H1 (cell line): ENCODE results near the gene RALY. TPM values are rescaled to one million over a fixed set of nuclear protein-coding genes. Genes with fewer than 3 reads are reported as not detected.

Experiments used
- CTCF ChIA-PET: fragments of 300-600 bp; sonication (Branson Sonifier 250); formaldehyde crosslinking; loops from one replicate; lab custom pipeline; 2021; ENCODE audit not compliant: partially characterized antibody; lab: Charles Lee
- POLR2A ChIA-PET: fragments of 300-600 bp; sonication (Branson Sonifier 250); formaldehyde crosslinking; loops from one replicate; lab custom pipeline; 2021; ENCODE audit warnings: inconsistent platforms; ENCODE audit not compliant: partially characterized antibody; lab: Charles Lee
- DNase-seq, 2 experiments: peaks; one replicate each; pipeline versions ENCODE4 v3.0.0 to v3.0.0-alpha.2; 2010 to 2022; ENCODE audit warnings: low spot score in 2 of 2, low read depth in 1 of 2, mixed read lengths in 1 of 2
- FAIRE-seq: peaks from 2 replicates; lab custom pipeline; 2011; peaks lifted over from hg19 to GRCh38; lab: Jason Lieb, UNC
- H2AFZ ChIP-seq: 2 replicates; pipeline ENCODE4 v1.8.1; 2012; ENCODE audit warnings: low read length, inconsistent platforms
- H2AK5ac ChIP-seq: 2 replicates; pipeline ENCODE4 v1.6.1; 2013; ENCODE audit warnings: low read depth, low read length
- H2BK120ac ChIP-seq: replicated peaks from 2 replicates; pipeline ENCODE3; 2013; ENCODE audit warnings: low read depth, low read length, inconsistent platforms
- H2BK12ac ChIP-seq: 2 replicates; pipeline ENCODE4 v1.6.1; 2013; ENCODE audit warnings: low read depth, low read length
- H2BK15ac ChIP-seq: 2 replicates; pipeline ENCODE4 v1.6.1; 2013; ENCODE audit warnings: low read length
- H2BK20ac ChIP-seq: 2 replicates; pipeline ENCODE4 v1.6.1; 2013; ENCODE audit warnings: low read length
- H2BK5ac ChIP-seq: 2 replicates; pipeline ENCODE4 v1.6.1; 2013; ENCODE audit warnings: low read depth, low read length
- H3K14ac ChIP-seq: 2 replicates; pipeline ENCODE4 v1.6.1; 2013; ENCODE audit warnings: inconsistent platforms; ENCODE audit not compliant: insufficient read length
- H3K18ac ChIP-seq: 2 replicates; pipeline ENCODE4 v1.6.1; 2013; ENCODE audit warnings: low read length; ENCODE audit errors: extremely low read depth
- H3K23ac ChIP-seq: 2 replicates; pipeline ENCODE4 v1.6.1; 2013; ENCODE audit warnings: inconsistent platforms; ENCODE audit not compliant: insufficient read length
- H3K23me2 ChIP-seq: 2 replicates; pipeline ENCODE4 v1.6.1; 2013; ENCODE audit warnings: low read depth, low read length
- H3K27ac ChIP-seq: 2 replicates; pipeline ENCODE4 v1.6.1; 2011; ENCODE audit warnings: low read depth, low read length, inconsistent platforms
- H3K27me3 ChIP-seq, 4 experiments: replicated peaks in 1 of 4; 1 replicate in 1 of 4; 2 replicates in 3 of 4; pipeline versions ENCODE4 v1.6.1 to v1.8.1; 2011 to 2013; ENCODE audit warnings: low read length in 3 of 4, mild to moderate bottlenecking in 3 of 4, inconsistent platforms in 2 of 4, mixed read lengths in 2 of 4, moderate library complexity in 1 of 4; ENCODE audit not compliant: control insufficient read depth in 3 of 4, insufficient read depth in 3 of 4; ENCODE audit errors: extremely low read depth in 1 of 4
- H3K36me3 ChIP-seq, 4 experiments: 2 replicates each; pipeline versions ENCODE4 v1.6.1 to v1.8.1; 2011 to 2013; ENCODE audit warnings: mild to moderate bottlenecking in 4 of 4, low read length in 3 of 4, moderate library complexity in 2 of 4, control low read depth in 1 of 4, inconsistent platforms in 1 of 4; ENCODE audit not compliant: insufficient read depth in 4 of 4, control insufficient read depth in 2 of 4
- H3K4ac ChIP-seq: replicated peaks from 2 replicates; pipeline ENCODE3; 2013; ENCODE audit warnings: low read length, low read depth, mixed read lengths, inconsistent platforms; ENCODE audit not compliant: insufficient read length
- H3K4me1 ChIP-seq, 4 experiments: replicated peaks in 1 of 4; 1 replicate in 1 of 4; 2 replicates in 3 of 4; pipeline versions ENCODE4 v1.6.1 to v1.8.1; 2011 to 2013; ENCODE audit warnings: low read length in 3 of 4, inconsistent platforms in 2 of 4, mixed read lengths in 1 of 4; ENCODE audit not compliant: insufficient read depth in 4 of 4, control insufficient read depth in 3 of 4
- H3K4me2 ChIP-seq, 2 experiments: 2 replicates each; pipeline versions ENCODE4 v1.6.1 to v1.8.1; 2011 to 2013; ENCODE audit warnings: low read depth in 2 of 2, low read length in 2 of 2, control low read depth in 1 of 2, inconsistent platforms in 1 of 2, mild to moderate bottlenecking in 1 of 2; ENCODE audit not compliant: insufficient read depth in 1 of 2
- H3K4me3 ChIP-seq, 4 experiments: fragments of 200-600, 300-600 bp in 1 of 4; sonication (generic), shearing (Covaris generic), sonication (Bioruptor Twin) in 1 of 4; 2 replicates each; pipeline versions ENCODE4 v1.5.1 to v1.8.1; 2011 to 2016; ENCODE audit warnings: low read length in 4 of 4, low read depth in 3 of 4, control low read depth in 2 of 4, inconsistent platforms in 2 of 4, mild to moderate bottlenecking in 2 of 4, mixed read lengths in 1 of 4, moderate library complexity in 1 of 4; ENCODE audit not compliant: insufficient read depth in 2 of 4; ENCODE audit errors: extremely low read depth in 1 of 4
- H3K56ac ChIP-seq: replicated peaks from 2 replicates; pipeline ENCODE3; 2013; ENCODE audit warnings: low read depth, mild to moderate bottlenecking, mixed read lengths, low read length, inconsistent platforms; ENCODE audit not compliant: insufficient read length
- H3K79me1 ChIP-seq: 2 replicates; pipeline ENCODE4 v1.6.1; 2013; ENCODE audit warnings: low read depth, low read length, control low read depth
- H3K79me2 ChIP-seq, 2 experiments: 2 replicates each; pipeline versions ENCODE4 v1.6.1 to v1.8.1; 2012 to 2013; ENCODE audit warnings: low read length in 2 of 2, mild to moderate bottlenecking in 2 of 2, inconsistent platforms in 1 of 2; ENCODE audit not compliant: insufficient read depth in 2 of 2, control insufficient read depth in 1 of 2
- H3K9ac ChIP-seq, 4 experiments: replicated peaks in 1 of 4; 1 replicate in 1 of 4; 2 replicates in 3 of 4; pipeline versions ENCODE4 v1.6.1 to v1.8.1; 2011 to 2013; ENCODE audit warnings: low read depth in 3 of 4, low read length in 3 of 4, control low read depth in 2 of 4, mild to moderate bottlenecking in 2 of 4, moderate library complexity in 2 of 4, inconsistent platforms in 1 of 4; ENCODE audit errors: extremely low read depth in 1 of 4
- H3K9me3 ChIP-seq, 2 experiments: 2 replicates each; pipeline versions ENCODE4 v1.6.1 to v1.8.1; 2012 to 2013; ENCODE audit warnings: mild to moderate bottlenecking in 2 of 2, moderate library complexity in 2 of 2, control low read depth in 1 of 2, inconsistent platforms in 1 of 2, low read depth in 1 of 2, low read length in 1 of 2, mixed read lengths in 1 of 2; ENCODE audit not compliant: insufficient read depth in 2 of 2
- H4K20me1 ChIP-seq, 2 experiments: replicated peaks in 1 of 2; 2 replicates each; pipeline versions ENCODE3 to v1.8.1; 2011 to 2013; ENCODE audit warnings: inconsistent platforms in 2 of 2, low read length in 2 of 2, mild to moderate bottlenecking in 1 of 2; ENCODE audit not compliant: insufficient read depth in 2 of 2, control insufficient read depth in 1 of 2
- H4K5ac ChIP-seq: 2 replicates; pipeline ENCODE4 v1.6.1; 2013; ENCODE audit warnings: low read length, low read depth, mixed read lengths, inconsistent platforms; ENCODE audit not compliant: insufficient read length
- H4K8ac ChIP-seq: 2 replicates; pipeline ENCODE4 v1.8.0; 2013; ENCODE audit warnings: mild to moderate bottlenecking, moderate library complexity, low read length, inconsistent platforms; ENCODE audit not compliant: insufficient read depth; ENCODE audit errors: extremely low read depth
- H4K91ac ChIP-seq: replicated peaks from 2 replicates; pipeline ENCODE3; 2013; ENCODE audit warnings: low read length, mixed read lengths, inconsistent platforms; ENCODE audit not compliant: insufficient read length
- HDAC2 ChIP-seq, 2 experiments: fragments of 300-600 bp in 1 of 2; sonication (generic) in 1 of 2; IDR thresholded peaks; 2 replicates each; pipeline ENCODE4 v1.6.1; 2011 to 2012; ENCODE audit warnings: low read depth in 2 of 2, low read length in 2 of 2, mild to moderate bottlenecking in 2 of 2, moderate library complexity in 2 of 2, borderline replicate concordance in 1 of 2, inconsistent platforms in 1 of 2
- POU5F1 ChIP-seq: IDR thresholded peaks from 2 replicates; pipeline ENCODE4 v1.6.1; 2011; ENCODE audit warnings: low read depth, mild to moderate bottlenecking, low read length, moderate library complexity
- SIX5 ChIP-seq: IDR thresholded peaks from 2 replicates; pipeline ENCODE4 v1.6.1; 2011; ENCODE audit warnings: mild to moderate bottlenecking, low read depth, low read length
- SP2 ChIP-seq: IDR thresholded peaks from 2 replicates; pipeline ENCODE4 v1.6.1; 2012; ENCODE audit warnings: mild to moderate bottlenecking, low read length, inconsistent platforms
- TBP ChIP-seq: IDR thresholded peaks from 2 replicates; pipeline ENCODE4 v1.6.1; 2011; ENCODE audit warnings: low read depth, low read length, improper control_type of control experiment
- polyA plus RNA-seq, 7 experiments: library from polyadenylated mRNA; depleted of rRNA in 3 of 7; stranded (reverse) in 5 of 7; unstranded in 2 of 7; fragments of >200 nt in 5 of 7; fragments of 200-250 nt in 2 of 7; gene quantifications; 1 replicate in 5 of 7; 2 replicates in 1 of 7; 4 replicates in 1 of 7; pipeline versions ENCODE4 v1.2.1 to v1.2.3, GENCODE V29; 2011 to 2013; ENCODE audit warnings: missing spikeins in 2 of 7, mixed read lengths in 2 of 7
- total RNA-seq: library from RNA; stranded (reverse); fragmentation: NEBNext Ultra II Directional; extraction: Animal tissue kit (Norgen Biotek cat#: 25700); gene quantifications from 2 replicates; pipeline ENCODE4 v1.2.1, GENCODE V29; 2021
- TF ChIP-seq, protein P1 (sequence below): IDR thresholded peaks from 2 replicates; pipeline ENCODE4 v1.6.1; 2012; ENCODE audit warnings: low read length, inconsistent platforms

RALY gene
- total and polyA plus RNA-seq, 2 of the 8 experiments (the other 6 are each of a cell fraction or from before 2014, with no cell fraction given): 133 to 148 TPM

DNA sequence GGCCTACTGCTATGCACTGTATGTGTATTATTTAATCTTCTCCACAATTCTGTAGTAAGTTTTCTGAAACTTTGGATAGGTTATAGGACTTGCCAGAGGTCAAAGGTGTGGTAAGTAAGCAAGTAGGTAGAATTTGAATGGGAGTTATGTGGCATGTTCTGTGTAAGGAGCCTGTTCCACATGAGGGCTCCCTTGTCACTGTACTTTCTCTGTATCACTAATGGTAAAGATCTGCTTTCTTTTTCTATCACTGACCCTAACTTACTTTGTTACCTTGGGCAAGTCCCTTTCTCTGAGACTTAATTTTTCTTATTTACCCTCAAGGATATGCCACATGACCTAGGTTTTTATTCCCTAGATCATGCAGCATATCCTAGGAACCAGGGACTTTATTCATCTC, 68.0 kb downstream of the RALY start:
- no peak overlapping the region for H3K4me2 ChIP-seq
- CTCF ChIA-PET: interaction anchor here (2.3 kb wide), 1 partner anchor 39 kb away, joined by 7 read pairs; no protein-coding TSS in a partner anchor
- H3K79me1 ChIP-seq: peaks cover 13% of the 10 kb centered on the region
- H4K8ac ChIP-seq: no peak overlapping the region
- H2BK5ac ChIP-seq: no peak overlapping the region
- peaks cover 10 to 14% of the 10 kb centered on the region in 2 experiments for H4K20me1 ChIP-seq
- H3K4ac ChIP-seq: no peak overlapping the region
- H3K23ac ChIP-seq: no peak overlapping the region
- TF ChIP-seq POU5F1 (no peak), HDAC2 (IDR thresholded peaks at IDR 0.05; ENCODE audit: borderline replicate concordance in 1 of 2, low read depth in 2 of 2, low read length in 2 of 2) (no peak), SIX5 (no peak), SP2 (no peak), TBP (no peak)
- TF ChIP-seq, protein P1, sequence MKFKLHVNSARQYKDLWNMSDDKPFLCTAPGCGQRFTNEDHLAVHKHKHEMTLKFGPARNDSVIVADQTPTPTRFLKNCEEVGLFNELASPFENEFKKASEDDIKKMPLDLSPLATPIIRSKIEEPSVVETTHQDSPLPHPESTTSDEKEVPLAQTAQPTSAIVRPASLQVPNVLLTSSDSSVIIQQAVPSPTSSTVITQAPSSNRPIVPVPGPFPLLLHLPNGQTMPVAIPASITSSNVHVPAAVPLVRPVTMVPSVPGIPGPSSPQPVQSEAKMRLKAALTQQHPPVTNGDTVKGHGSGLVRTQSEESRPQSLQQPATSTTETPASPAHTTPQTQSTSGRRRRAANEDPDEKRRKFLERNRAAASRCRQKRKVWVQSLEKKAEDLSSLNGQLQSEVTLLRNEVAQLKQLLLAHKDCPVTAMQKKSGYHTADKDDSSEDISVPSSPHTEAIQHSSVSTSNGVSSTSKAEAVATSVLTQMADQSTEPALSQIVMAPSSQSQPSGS: no peak
- DNase-seq (no peak), FAIRE-seq (no peak)
- H2BK15ac ChIP-seq: no peak overlapping the region
- no peak overlapping the region for H2AFZ ChIP-seq
- H3K27ac ChIP-seq: no peak overlapping the region
- no peaks in the 10 kb centered on the region for H3K23me2 ChIP-seq
- no peaks in the 10 kb centered on the region for H3K36me3 ChIP-seq
- no peak overlapping the region for H4K91ac ChIP-seq
- no peak overlapping the region for H2BK20ac ChIP-seq
- no peak overlapping the region for H2BK12ac ChIP-seq
- POLR2A ChIA-PET: interaction anchor here (1.8 kb wide), 1 partner anchor 8 kb away, joined by 4 read pairs; no protein-coding TSS in a partner anchor
- peaks cover 0 to under 1% (median under 1%) of the 10 kb centered on the region in 4 experiments; a peak in 2 of 7 replicates for H3K4me1 ChIP-seq
- H3K9me3 ChIP-seq: no peaks in the 10 kb centered on the region
- H3K56ac ChIP-seq: no peak overlapping the region
- no peak overlapping the region for H3K18ac ChIP-seq
- no peak overlapping the region for H3K4me3 ChIP-seq
- no peak overlapping the region for H4K5ac ChIP-seq
- no peak overlapping the region for H2AK5ac ChIP-seq
- H3K9ac ChIP-seq: no peak overlapping the region
- peaks cover 0 to 48% of the 10 kb centered on the region in 2 experiments; a peak in 1 of 4 replicates for H3K79me2 ChIP-seq
- H3K14ac ChIP-seq: no peak overlapping the region
- no peak overlapping the region for H2BK120ac ChIP-seq
- no peaks in the 10 kb centered on the region for H3K27me3 ChIP-seq
